Activated CD4-positive, CD25-positive, alpha-beta regulatory T cell treated with anti-CD3 and anti-CD28 coated beads, Interleukin-2, amount 50 U/mL, for 16 hours (primary cell): ENCODE data around the gene CAPN1.

Experiments used
- DNase-seq: peaks from one replicate; pipeline ENCODE4 v3.0.0-alpha.2; 2020; ENCODE audit warnings: low read depth, low spot score

Gene CAPN1

GRCh38 chr11:65194564-65194963 lies 12.8 kb downstream of the CAPN1 start:
- no peak for DNase-seq

GRCh38 chr11:65204143-65204542 lies 22.4 kb downstream of the CAPN1 start:
- no peak for DNase-seq

GRCh38 chr11:65204646-65205601 lies 23.2 kb downstream of the CAPN1 start:
- no peak for DNase-seq

GRCh38 chr11:65205602-65205967 lies 23.9 kb downstream of the CAPN1 start:
- DNase-seq = no peak

- DNase-seq = no peak
Measured at GRCh38 chr11:65206441-65206841, 24.7 kb downstream of the CAPN1 start.

GRCh38 chr11:65206901-65207300 lies 25.2 kb downstream of the CAPN1 start:
- no peak for DNase-seq

GRCh38 chr11:65207918-65208784 lies 26.4 kb downstream of the CAPN1 start:
- DNase-seq = no peak

- DNase-seq = no peak
Measured at GRCh38 chr11:65208785-65209710, 27.3 kb downstream of the CAPN1 start.

- DNase-seq = no peak
Measured at GRCh38 chr11:65209711-65210360, 28.1 kb downstream of the CAPN1 start.

- DNase-seq = no peak
Measured at GRCh38 chr11:65210361-65210731, 28.6 kb downstream of the CAPN1 start.

- DNase-seq = no peak
Measured at GRCh38 chr11:65210748-65211147, 29.0 kb downstream of the CAPN1 start.

- DNase-seq = no peak
Measured at GRCh38 chr11:65211293-65212105, 29.8 kb downstream of the CAPN1 start.

GRCh38 chr11:65212226-65212801 lies 30.6 kb downstream of the CAPN1 start:
- no peak for DNase-seq

- no peak for DNase-seq
Measured at GRCh38 chr11:65213322-65214211, 31.8 kb downstream of the CAPN1 start.

- DNase-seq = no peak
Measured at GRCh38 chr11:65214212-65214845, 32.6 kb downstream of the CAPN1 start.

GRCh38 chr11:65215441-65216076 lies 33.8 kb downstream of the CAPN1 start:
- no peak for DNase-seq

GRCh38 chr11:65216830-65217229 lies 35.1 kb downstream of the CAPN1 start:
- DNase-seq = no peak
